HG03060 (cell line): ENCODE results near the gene SYT13.

Source experiments
- ATAC-seq: cut with Tn5 transposase; IDR thresholded peaks from one replicate; pipeline ENCODE4 v1.9.1; 2021; ENCODE audit warnings: low read depth, moderate number of reproducible peaks; ENCODE audit not compliant: unreplicated experiment

The SYT13 gene

GRCh38 chr11:45275828-45276227, 10.3 kb downstream of the SYT13 start:
- no peak for ATAC-seq

- ATAC-seq = no peak
Observed at GRCh38 chr11:45274206-45274605, 11.9 kb downstream of the SYT13 start.

- no peak for ATAC-seq
Observed at GRCh38 chr11:45273509-45273908, 12.6 kb downstream of the SYT13 start.

GRCh38 chr11:45272701-45273100, 13.4 kb downstream of the SYT13 start:
- no peak for ATAC-seq

GRCh38 chr11:45270946-45271716, 15.0 kb downstream of the SYT13 start:
- ATAC-seq = no peak

- ATAC-seq = no peak
Observed at GRCh38 chr11:45269678-45270077, 16.5 kb downstream of the SYT13 start.

- no peak for ATAC-seq
Observed at GRCh38 chr11:45267652-45268299, 18.4 kb downstream of the SYT13 start.

GRCh38 chr11:45267052-45267451, 19.1 kb downstream of the SYT13 start:
- ATAC-seq = no peak

GRCh38 chr11:45266676-45267020, 19.5 kb downstream of the SYT13 start:
- no peak for ATAC-seq

- no peak for ATAC-seq
Observed at GRCh38 chr11:45265969-45266675, 20.0 kb downstream of the SYT13 start.

GRCh38 chr11:45264839-45265515, 21.2 kb downstream of the SYT13 start:
- ATAC-seq = no peak

GRCh38 chr11:45263773-45264172, 22.4 kb downstream of the SYT13 start:
- no peak for ATAC-seq

GRCh38 chr11:45262900-45263299, 23.2 kb downstream of the SYT13 start:
- ATAC-seq = no peak

GRCh38 chr11:45260071-45260470, 26.1 kb downstream of the SYT13 start:
- ATAC-seq = no peak

GRCh38 chr11:45259592-45259991, 26.5 kb downstream of the SYT13 start:
- no peak for ATAC-seq

- ATAC-seq = no peak
Observed at GRCh38 chr11:45258982-45259530, 27.1 kb downstream of the SYT13 start.

- ATAC-seq = no peak
Observed at GRCh38 chr11:45254070-45254469, 32.1 kb downstream of the SYT13 start.

- no peak for ATAC-seq
Observed at GRCh38 chr11:45253640-45254039, 32.5 kb downstream of the SYT13 start.

- no peak for ATAC-seq
Observed at GRCh38 chr11:45252877-45253276, 33.3 kb downstream of the SYT13 start.

- ATAC-seq = no peak
Observed at GRCh38 chr11:45252134-45252856, 33.8 kb downstream of the SYT13 start.
